Middle frontal gyrus (tissue), 1 donor: ENCODE measurements around the gene ADD3.
A peak's percentile ranks its signal among the peaks of the same experiment; 100 is the strongest.

ENCODE experiments used
- DNase-seq: peaks from one replicate; pipeline ENCODE4 v3.0.0-alpha.2; 2015; ENCODE audit warnings: low spot score; ENCODE audit errors: extremely low spot score

Gene ADD3

DNA sequence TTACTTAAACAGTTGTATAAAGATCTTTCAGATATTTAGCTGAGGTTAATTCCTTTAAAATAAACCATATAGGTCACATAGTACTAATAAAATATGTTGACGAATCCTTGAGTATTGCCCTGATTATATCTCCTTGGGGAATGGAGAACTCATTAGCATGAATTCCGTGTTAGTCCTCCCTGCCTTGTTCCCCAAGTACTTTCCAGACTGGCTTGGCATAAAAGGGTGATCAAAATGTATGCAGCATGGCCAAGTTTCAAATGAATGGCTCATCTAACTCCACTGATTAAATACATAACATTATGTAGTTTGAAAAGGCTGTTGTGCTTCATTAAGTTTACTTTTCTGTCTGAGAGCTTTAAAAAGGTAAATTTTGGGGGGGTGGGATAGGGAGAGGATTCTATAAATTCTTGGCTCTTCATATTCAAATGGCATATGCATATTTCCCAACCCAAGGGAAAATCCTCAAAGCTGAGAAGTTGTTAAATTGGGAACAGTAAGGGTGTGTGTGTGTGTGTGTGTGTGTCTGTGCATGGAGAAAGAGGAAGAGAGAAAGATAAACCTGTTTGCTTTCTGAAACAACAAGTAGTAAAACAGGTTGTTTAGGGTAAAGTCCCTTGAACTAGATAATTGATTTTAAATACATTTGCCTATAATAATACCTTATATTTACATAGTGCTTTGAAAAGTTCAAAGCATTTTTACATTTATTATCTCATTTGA lies 4.8 kb upstream of the ADD3 start:
- DNase-seq, result no peak

DNA sequence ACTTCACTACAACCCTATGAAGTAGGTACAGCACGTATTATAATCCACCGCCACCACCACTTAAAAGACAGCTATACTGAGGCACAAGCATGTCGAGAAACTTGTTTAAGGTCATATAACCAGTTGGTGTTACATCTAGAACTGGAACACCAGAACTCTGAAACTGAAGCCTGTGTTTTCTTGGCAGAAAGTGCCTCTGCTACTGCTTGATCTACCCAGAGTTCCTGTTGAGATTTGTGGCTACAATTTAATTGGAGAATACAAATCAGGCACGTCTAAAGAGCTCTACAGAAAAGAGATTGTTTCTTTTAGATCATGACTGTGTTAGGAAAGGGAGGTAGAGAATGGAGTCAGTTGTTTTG lies 4.3 kb upstream of the ADD3 start:
- DNase-seq, result no peak

DNA sequence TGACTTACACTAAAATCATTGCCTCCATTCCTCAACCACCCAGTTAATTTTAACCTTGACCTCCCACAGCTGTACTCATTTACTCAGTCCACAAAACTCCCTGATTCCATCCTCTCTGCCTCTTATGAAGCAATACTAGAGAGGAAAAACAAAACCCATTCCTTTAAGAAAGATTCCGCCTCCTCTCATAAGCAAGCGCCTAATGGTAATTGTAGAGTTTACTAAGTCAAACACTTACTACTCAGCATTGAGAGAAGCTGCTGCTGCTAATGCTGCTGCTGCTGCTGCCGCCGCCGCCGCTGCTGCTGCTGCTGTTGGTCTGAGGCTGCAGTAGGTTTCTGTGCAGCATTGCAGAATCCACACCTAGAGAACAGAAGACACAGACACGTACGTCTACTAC lies 2.1 kb upstream of the ADD3 start:
- DNase-seq, result no peak

DNA sequence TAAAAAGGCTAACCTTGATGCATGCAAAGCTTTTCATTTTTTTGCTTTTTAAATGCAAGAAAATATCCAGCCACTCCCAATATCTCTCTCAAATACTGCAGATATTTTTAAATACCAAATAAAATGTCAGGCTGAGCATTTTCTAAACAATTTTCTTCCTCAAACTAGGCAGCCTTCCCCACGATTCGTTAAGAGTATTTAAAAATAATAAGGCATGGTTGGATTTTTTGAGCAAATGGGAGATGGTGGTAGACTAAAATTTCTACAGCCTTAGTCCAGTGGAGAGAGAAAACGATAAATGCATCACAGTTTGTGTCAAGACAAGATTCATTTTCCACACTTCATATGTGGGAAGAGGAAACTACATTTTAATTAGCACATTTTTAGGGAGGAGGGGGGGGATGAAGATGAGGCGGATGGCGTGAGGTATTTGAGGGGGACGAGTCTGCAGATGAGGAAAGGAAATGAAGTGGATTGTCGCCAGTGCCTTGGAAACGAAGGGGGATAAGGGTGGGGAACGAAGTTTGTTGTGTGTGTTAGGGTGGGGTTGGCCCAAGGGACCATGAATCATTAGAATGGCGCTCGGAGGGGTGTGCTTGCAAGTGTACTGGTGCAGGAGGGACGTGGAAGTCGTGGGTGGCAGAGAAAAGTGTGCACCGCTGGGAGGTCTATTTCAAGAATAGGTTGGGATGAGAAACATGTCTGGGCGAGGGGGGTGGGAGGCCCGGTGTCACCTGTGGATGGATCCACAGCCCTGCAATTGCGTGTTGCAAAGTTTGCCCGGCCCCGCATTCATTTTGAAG lies 1.2 kb upstream of the ADD3 start:
- no peak for DNase-seq

DNA sequence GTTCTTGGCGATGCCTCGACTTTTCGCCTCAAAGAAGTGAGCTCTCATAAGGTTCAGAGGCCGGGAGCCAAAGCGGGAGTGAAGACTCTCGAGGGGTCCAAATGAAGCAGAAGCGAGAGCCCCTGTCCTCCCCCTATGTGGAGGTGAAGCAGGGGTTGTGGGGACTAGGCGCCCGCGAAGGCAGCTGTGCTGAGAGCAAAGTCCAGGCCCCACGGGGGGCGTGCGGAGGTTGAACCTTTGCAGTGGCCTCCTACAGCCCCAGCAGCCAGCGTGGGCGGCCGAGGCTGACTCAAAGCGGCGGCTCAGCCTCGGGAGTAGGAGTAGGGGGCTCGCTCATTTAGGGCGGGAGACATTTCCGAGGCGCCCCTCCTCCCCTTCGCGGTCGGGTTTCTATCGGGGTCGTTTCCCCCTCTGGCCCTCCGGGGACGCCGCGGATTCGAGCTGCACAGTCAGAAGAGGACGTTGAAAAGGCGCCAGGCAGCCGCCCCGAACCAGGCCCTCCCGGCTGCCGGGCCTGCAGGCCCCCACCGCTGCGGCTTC lies 553 bp upstream of the ADD3 start:
- DNase-seq, result peak; percentile 18

DNA sequence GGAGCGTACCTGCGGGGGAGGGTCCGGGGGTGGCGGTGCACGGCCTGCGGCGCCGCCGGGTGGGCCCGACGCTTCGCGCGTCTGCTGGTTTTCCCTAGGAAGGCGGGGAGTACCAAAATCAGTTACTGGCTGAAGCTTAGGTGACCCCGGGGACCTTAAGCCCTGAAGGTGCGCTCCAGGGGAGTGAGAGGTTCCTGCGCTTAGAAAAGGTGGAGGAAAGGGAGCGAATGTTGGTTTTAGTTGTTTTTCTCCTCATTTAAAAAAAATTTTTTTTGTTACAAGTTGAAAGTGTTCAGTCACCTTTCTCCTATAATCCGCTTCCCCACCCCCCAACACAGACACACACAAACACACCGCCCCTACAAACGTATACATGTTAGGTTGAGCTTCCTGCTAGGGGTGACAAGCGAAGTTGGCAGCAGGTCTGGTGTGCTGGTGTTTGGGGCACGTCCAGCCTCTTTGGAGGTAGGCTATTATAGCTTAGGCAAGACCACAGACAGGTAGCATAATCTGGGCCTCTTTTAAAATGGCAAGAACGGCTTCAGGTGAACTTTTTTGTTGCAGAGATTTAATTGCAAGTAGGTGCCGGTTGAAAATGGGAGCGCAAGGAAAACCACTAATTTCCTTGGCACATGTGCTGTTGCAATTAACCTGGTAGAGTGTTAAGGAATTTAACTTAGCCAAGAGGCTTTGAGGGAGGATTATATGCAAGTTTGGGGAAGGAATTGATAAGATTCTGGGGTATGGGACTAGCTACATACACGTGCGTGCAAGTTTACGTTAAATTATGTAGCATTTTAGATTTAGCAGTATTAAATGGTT lies 945 bp downstream of the ADD3 start:
- no peak for DNase-seq

DNA sequence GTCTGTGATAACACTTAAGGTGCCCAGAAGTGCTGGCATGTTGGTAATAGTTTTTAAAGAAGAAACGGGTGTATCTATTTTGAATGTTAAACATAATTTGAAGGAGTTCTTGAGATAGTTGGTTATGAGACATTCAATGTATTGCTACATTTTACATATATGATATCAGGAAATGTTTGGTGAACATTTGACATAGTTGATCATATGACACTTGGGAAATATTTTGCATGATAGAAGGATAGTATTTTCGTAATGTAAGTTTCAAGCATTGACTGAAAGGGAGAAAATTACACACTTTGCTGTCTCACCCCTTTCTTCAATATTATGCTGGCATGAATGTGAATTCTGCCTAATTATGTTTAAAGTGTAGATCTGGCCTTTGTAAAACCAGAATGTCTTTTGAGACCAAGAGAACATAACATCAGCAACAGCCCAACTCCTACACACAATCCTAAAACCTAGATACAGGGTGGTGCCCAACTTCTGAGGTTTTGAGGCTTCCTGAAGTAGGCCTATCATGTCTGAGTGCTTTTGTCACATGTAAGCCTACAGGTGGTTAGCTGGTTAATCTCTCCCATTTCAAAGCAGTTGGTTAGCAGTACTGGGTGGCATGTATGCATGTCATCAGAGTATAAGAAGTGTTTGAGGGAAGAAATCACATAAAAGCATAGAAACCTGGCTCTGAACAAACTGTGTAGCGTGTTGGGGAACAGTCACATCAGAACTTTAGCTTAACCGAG lies 2.1 kb downstream of the ADD3 start:
- no peak for DNase-seq

DNA sequence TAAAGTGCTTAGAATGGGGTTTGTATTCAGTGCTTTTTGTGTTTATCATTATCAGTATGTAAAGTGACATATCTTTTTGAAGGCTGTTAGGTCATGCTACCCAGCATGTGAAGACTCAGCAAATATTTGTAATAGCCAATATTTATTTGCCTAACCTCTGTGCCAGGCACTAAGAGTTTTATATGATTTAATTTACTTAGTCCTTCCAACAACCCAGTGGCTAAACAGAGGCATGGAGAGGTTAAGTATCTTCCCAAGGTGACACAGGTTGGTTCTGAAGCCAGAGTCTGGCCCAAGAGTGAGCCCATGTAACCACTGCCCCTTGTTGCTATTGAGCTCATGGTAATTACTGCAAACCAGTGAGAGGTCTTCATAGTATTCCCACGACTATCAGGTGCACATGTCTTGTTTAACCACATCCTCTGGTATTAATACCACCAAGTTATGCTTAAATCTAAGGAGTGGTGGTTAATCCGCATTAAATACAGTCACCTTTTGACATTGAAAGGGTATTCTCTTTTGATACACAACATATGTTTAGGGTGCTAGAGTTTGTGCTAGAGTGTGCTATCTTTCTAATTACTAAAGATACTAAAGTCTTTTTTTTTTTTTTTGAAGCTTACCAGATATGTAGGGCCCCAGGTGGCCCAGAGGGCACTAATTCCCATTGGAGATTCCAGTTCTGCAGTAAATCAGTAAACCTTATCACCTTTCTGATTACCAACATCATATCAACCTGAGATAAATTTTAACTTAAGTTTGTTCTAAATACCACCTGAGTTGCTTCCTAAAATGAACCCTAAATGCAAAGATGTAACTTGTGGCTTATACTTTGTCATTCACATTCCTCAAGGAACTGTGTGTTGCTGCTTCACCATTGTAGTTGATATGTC lies 2.9 kb downstream of the ADD3 start:
- no peak for DNase-seq

DNA sequence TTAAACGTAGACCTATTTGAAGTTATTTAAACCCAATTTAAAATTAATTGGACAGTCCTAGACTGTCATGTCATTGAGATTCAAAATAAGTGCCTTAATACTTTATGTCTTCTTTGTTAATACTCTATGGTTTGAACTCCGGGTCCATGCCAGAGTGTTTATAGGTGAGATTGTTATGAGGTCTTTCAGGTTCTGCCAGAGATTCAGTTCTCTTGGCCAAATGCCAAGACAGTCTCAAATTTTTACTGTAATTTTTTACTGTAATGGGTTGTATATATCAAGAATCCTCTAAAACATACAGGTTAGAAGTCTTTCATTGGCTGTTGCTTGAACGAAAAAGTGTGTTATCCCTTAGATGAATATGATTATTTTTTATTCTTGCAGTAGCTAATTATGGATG lies 3.9 kb downstream of the ADD3 start:
- no peak for DNase-seq

DNA sequence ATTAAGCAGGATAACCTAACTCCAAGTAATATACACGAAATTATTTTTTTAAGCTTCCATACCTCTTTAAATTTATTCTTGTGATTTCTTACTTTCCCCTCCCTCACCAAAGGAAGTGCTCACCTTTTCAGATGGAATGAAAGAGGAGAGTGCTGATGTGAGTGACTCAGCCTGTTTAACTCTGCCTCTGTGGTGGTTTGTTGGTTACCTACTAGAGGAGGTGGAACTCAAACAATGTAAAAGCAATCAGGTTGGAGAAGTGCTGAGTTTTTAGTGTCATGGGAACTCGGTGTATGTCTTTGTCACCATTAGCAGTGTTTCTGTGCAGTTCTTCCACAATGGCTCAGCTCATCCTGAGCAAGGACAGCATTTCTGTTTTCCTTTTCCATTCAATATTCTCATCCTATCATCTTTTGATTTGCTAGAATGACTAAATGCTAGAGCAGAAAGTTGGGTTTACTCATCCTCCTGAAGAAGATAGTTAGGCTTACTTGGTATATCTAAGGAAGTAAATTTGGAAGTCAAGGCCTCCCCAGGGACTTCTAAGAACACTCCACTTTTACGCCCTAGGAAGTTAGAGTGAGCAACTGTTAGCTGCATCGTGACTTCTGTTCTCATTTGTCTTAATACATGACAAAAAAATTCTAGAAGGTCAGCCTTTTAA lies 6.0 kb downstream of the ADD3 start:
- DNase-seq, result no peak

DNA sequence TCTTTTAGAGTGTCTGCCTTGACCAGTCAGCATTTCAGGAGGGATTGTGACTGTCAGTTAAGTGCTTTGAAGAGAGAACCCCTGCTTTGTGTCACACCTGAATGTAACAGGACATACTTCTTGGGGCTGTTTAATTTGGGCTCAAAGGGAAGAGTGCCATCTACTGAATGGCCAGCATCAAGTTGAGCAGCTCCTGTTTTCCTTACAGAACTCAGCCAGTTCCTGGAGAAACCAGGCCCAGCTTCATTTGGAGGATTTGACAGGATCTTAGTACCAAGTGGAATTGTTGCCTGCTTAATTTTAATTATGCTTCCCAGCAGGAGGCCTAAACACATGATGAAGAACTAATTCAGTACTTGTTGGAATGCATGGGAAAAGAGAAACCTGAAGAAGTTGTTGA lies 8.3 kb downstream of the ADD3 start:
- no peak for DNase-seq

DNA sequence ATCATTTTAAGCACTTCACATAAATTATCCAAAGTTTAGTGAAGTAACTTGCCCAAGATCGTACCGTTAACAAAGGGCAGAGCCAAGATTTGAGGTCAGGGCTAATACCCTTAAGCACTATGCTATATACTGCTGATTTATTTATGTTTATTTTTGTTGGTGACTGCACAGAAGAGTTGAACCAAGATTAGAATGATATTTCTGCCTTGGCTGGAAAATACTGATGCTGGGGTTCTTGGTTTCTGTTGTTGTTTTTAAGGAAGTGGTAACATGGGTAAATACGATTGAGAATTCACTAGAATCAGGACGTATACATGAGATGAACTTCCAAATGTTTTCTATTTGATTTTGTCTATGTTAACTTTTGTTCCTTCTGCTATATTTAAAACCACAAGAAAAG lies 9.3 kb downstream of the ADD3 start:
- no peak for DNase-seq

DNA sequence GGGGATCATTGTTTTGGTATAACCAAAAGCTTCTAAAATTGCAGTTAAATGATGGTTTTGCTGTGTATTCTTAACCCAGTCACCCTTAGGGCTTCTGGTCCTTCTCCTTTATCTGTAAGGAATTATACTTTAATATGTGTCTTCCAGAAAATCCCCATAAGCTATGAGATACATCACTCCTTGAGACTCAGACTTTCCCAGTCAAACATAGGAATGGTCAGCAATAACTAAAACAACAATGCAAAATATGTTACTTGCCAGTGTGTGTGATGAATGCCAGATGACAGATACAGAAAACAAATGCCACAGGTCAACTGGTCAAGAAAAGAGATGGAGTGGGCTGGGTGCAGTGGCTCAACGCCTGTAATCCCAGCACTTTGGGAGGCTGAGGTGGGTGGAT lies 10.1 kb downstream of the ADD3 start:
- no peak for DNase-seq

DNA sequence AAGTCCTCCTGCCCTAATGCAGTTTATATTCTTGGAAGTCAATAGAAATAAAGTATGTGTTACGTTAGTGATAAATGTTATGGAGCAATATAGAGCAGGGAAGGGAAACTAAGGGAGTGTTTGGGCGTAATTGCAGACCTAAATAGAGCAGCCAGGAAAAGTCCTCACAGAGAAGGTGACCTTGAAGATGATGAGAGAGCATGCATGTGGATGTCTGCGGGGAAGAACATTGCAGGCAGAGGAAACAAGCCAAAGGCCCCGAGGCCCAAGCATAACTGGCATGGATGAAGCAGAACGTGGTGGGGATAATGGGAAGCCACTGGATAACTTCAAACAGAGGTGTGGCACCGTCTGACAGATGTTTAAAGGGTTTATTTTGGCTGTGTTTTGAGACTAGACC lies 12.5 kb downstream of the ADD3 start:
- DNase-seq, result no peak

DNA sequence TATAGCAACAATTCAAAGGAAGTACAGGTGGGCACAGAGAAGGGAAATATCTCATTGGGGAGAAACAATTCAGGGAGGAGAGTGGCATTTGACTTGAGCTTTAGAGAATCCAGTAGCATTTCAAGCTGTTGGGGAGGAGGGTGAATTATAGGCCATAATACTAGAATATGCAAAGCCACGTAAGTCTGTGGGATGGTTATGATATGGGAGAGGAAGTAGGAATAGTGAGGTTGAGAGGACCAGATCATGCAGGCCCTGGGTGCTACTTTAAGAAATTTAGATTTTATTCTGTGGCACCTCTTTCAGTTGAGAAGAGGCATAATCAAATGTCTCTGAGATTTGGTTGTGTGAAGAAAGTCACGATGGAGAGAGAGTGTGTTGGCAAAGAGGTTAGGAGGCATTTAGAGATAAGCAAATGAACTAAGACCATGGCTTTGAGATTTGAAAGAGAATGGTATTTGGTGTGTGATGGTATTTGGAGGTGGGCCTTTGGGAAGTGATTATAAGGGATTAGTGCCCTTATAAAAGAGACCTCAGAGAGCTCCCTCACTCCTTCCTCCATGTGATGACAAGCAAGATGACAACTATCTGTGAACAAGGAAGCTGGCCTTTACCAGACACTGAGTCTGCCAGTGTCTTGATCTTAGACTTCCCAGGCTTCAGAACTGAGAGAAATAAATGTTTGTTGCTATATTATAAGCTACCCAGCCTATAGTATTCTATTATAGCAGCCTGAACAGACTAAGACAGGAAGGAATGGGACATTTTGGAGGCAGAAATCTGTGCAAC lies 15.1 kb downstream of the ADD3 start:
- no peak for DNase-seq

DNA sequence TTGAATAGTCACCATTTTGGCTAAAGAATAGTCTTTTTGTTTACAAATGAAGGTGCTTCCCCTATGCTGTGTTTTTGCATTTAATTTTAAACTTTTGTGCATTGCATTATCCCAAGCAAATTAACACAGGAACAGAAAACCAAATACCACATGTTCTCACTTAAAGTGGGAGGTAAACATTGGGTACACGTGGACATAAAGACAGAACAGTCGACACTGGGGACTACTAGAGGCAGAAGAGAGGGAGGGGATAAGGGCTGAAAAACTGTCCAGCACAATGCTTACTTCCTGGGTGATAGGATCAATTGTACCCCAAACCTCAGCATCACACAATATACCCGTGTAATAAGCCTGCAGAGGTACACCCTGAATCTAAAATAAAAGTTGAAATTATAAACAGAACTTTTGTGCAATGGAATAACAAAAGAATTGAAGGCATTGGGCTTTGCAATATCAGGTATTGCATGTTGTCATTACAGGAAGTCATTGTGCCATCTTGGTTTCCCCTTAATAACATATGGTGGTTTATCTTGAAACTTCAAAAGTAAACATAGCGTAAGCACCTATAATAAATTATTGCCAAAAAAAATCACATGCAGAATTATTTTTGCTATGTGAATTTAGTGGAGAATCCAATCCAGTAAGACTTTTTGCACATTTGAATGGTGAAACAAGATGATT lies 16.1 kb downstream of the ADD3 start:
- DNase-seq, result no peak

DNA sequence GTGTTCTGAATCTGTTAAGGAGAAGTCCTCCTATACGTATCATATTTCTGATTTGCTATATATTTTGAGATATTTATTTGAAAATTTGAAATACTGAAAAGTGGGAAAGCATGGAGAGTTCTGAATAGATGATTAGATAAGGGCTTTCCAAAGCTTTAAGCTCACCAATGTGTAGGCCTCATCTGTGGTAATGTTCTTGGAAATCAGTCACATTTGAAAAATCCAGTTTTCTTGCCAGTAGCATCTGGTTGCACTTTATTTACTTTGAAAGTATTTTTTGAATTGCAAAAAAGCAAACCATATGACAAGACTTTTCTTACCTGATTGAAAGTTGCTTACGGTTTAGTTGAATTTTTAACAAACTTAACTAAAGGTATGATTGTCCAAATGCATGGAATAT lies 21.7 kb downstream of the ADD3 start:
- no peak for DNase-seq
